NCI-H1436 (cell line): Measurements from ENCODE around the gene ZNF502.

Experiments
- DNase-seq: peaks from one replicate; lab custom pipeline; 2025; lab: John Stamatoyannopoulos, UW

The ZNF502 gene

GRCh38 chr3:44771424-44772098 lies 59.1 kb downstream of the ZNF502 start:
- no peak for DNase-seq

- no peak for DNase-seq
Observed at GRCh38 chr3:44772099-44772442, 59.6 kb downstream of the ZNF502 start.
